Liver (tissue), 9 donors: Measurements from ENCODE around the gene TMPRSS11F. TPM values are rescaled to one million over a fixed set of nuclear protein-coding genes. Genes with fewer than 3 reads are reported as not detected.

Source experiments
- DNase-seq: peaks from one replicate; pipeline ENCODE4 v3.0.0-alpha.2; 2017; ENCODE audit warnings: low spot score
- H3K27ac ChIP-seq, 2 donors: one replicate each; pipeline ENCODE4 v1.7.0; 2013; ENCODE audit warnings: inconsistent platforms in 2 of 2, low read length in 2 of 2, control low read depth in 1 of 2, low read depth in 1 of 2, mild to moderate bottlenecking in 1 of 2
- H3K27me3 ChIP-seq, 4 donors: one replicate each; pipeline versions ENCODE4 v1.6.1 to v1.7.0; 2013; ENCODE audit warnings: low read length in 3 of 4, inconsistent platforms in 1 of 4, mild to moderate bottlenecking in 1 of 4, moderate library complexity in 1 of 4; ENCODE audit not compliant: control insufficient read depth in 4 of 4, insufficient read depth in 4 of 4
- H3K36me3 ChIP-seq, 4 donors: one replicate each; pipeline versions ENCODE4 v1.6.1 to v1.7.0; 2013; ENCODE audit warnings: low read length in 3 of 4, mild to moderate bottlenecking in 3 of 4, low read depth in 1 of 4, moderate library complexity in 1 of 4; ENCODE audit not compliant: control insufficient read depth in 4 of 4, insufficient read depth in 3 of 4
- H3K4me1 ChIP-seq, 4 donors: one replicate each; pipeline versions ENCODE4 v1.6.1 to v1.7.0; 2013; ENCODE audit warnings: low read length in 3 of 4, mild to moderate bottlenecking in 3 of 4, moderate library complexity in 1 of 4; ENCODE audit not compliant: control insufficient read depth in 4 of 4, insufficient read depth in 4 of 4
- H3K4me3 ChIP-seq, 3 donors: one replicate each; pipeline versions ENCODE4 v1.6.1 to v1.7.0; 2013; ENCODE audit warnings: low read length in 3 of 3, control low read depth in 1 of 3, low read depth in 1 of 3, mild to moderate bottlenecking in 1 of 3
- H3K9ac ChIP-seq, 2 donors: one replicate each; pipeline ENCODE4 v1.7.0; 2013; ENCODE audit warnings: low read length in 2 of 2, mild to moderate bottlenecking in 2 of 2, moderate library complexity in 2 of 2, control low read depth in 1 of 2, low read depth in 1 of 2
- H3K9me3 ChIP-seq, 4 donors: one replicate each; pipeline versions ENCODE4 v1.6.1 to v1.7.0; 2013; ENCODE audit warnings: low read length in 3 of 4; ENCODE audit not compliant: control insufficient read depth in 4 of 4
- ATF3 ChIP-seq: IDR thresholded peaks from 2 replicates; pipeline ENCODE4 v1.6.1; 2016; ENCODE audit warnings: antibody characterized with exemption
- FOXA1 ChIP-seq: IDR thresholded peaks from 2 replicates; pipeline ENCODE4 v1.6.1; 2016; ENCODE audit warnings: antibody characterized with exemption
- FOXA2 ChIP-seq: IDR thresholded peaks from 2 replicates; pipeline ENCODE4 v1.6.1; 2016; ENCODE audit warnings: antibody characterized with exemption
- GABPA ChIP-seq, 2 donors: IDR thresholded peaks in 1 of 2; conservative IDR thresholded peaks in 1 of 2; 2 replicates each; pipeline ENCODE4 v1.6.1; 2016; ENCODE audit warnings: antibody characterized with exemption in 2 of 2, mild to moderate bottlenecking in 1 of 2, moderate library complexity in 1 of 2
- HNF4A ChIP-seq, 2 donors: conservative IDR thresholded peaks; 2 replicates each; pipeline ENCODE4 v1.6.1; 2016; ENCODE audit warnings: antibody characterized with exemption in 2 of 2, mild to moderate bottlenecking in 2 of 2
- JUND ChIP-seq, 2 donors: IDR thresholded peaks; 2 replicates each; pipeline ENCODE4 v1.6.1; 2016; ENCODE audit warnings: antibody characterized with exemption in 2 of 2
- MAX ChIP-seq: IDR thresholded peaks from 2 replicates; pipeline ENCODE4 v1.6.1; 2016; ENCODE audit warnings: antibody characterized with exemption
- NR2F2 ChIP-seq: IDR thresholded peaks from 2 replicates; pipeline ENCODE4 v1.6.1; 2016; ENCODE audit warnings: antibody characterized with exemption
- RAD21 ChIP-seq, 2 donors: IDR thresholded peaks; 2 replicates each; pipeline ENCODE4 v1.6.1; 2016; ENCODE audit warnings: antibody characterized with exemption in 2 of 2, mild to moderate bottlenecking in 2 of 2
- REST ChIP-seq: IDR thresholded peaks from 2 replicates; pipeline ENCODE4 v1.6.1; 2016; ENCODE audit warnings: antibody characterized with exemption, mild to moderate bottlenecking
- RXRA ChIP-seq, 2 donors: IDR thresholded peaks; 2 replicates each; pipeline ENCODE4 v1.6.1; 2017 to 2018; ENCODE audit warnings: antibody characterized with exemption in 2 of 2, mild to moderate bottlenecking in 1 of 2
- SP1 ChIP-seq: IDR thresholded peaks from 2 replicates; pipeline ENCODE4 v1.6.1; 2018; ENCODE audit warnings: antibody characterized with exemption, mild to moderate bottlenecking
- TAF1 ChIP-seq: conservative IDR thresholded peaks from 2 replicates; pipeline ENCODE4 v1.6.1; 2016; ENCODE audit warnings: antibody characterized with exemption, mild to moderate bottlenecking
- YY1 ChIP-seq: IDR thresholded peaks from 2 replicates; pipeline ENCODE4 v1.6.1; 2016; ENCODE audit warnings: antibody characterized with exemption, mild to moderate bottlenecking
- WGBS: extraction: QIAGEN DNeasy Blood & Tissue Kit; methylation state at CpG from one replicate; pipeline ENCODE4 v1.1.7; 2013; 5-methylcytosine and 5-hydroxymethylcytosine counted together
- polyA plus RNA-seq, 2 donors: library from polyadenylated mRNA; stranded (reverse) in 1 of 2; unstranded in 1 of 2; fragments of 200-250 nt in 1 of 2; fragments of >200 nt in 1 of 2; fragmentation: Nextera tagmentation in 1 of 2; extraction: Ambion mirVana in 1 of 2; gene quantifications; one replicate each; pipeline versions ENCODE4 v1.2.1 to v1.2.3, GENCODE V29; 2013 to 2015
- total RNA-seq, 2 donors: library from RNA; depleted of rRNA; stranded (reverse); fragments of >200 nt; gene quantifications; one replicate each; pipeline ENCODE4 v1.2.3, GENCODE V29; 2014
- TF ChIP-seq, protein P1 (sequence below): fragments of 150-350 bp; IDR thresholded peaks from 2 replicates; pipeline ENCODE4 v1.5.1; 2017; ENCODE audit warnings: improper control_type of control experiment, low read depth, low read length; ENCODE audit not compliant: missing input control
- TF ChIP-seq, protein P2 (sequence below): IDR thresholded peaks from 2 replicates; pipeline ENCODE4 v1.6.1; 2016; ENCODE audit warnings: antibody characterized with exemption
- donor health status: healthy.
- donor health status: healthy.
- donor health status: healthy.
- donor health status: healthy.
- donor health status: healthy.

TMPRSS11F gene
- total and polyA plus RNA-seq, 4 donors: not detected

- no peaks in the 10 kb centered on the region for H3K4me1 ChIP-seq
- peaks cover 0 to 2% (median 0%) of the 10 kb centered on the region in 4 donors for H3K9me3 ChIP-seq
- DNase-seq: no peak
- 95% methylated on average over 1 of the region's 1 CpG for WGBS
- H3K4me3 ChIP-seq: no peak overlapping the region
- no peaks in the 10 kb centered on the region for H3K27me3 ChIP-seq
- H3K36me3 ChIP-seq: no peaks in the 10 kb centered on the region
- TF ChIP-seq YY1 (no peak), SP1 (no peak), HNF4A (conservative IDR thresholded peaks at IDR 0.05) (no peak), ATF3 (no peak), TAF1 (no peak), NR2F2 (no peak), FOXA1 (no peak), GABPA (IDR thresholded peaks at IDR 0.05 in 1 of 2, conservative IDR thresholded peaks at IDR 0.05 in 1 of 2) (no peak), RXRA (IDR thresholded peaks at IDR 0.05) (no peak), FOXA2 (no peak), RAD21 (IDR thresholded peaks at IDR 0.05) (no peak), JUND (IDR thresholded peaks at IDR 0.05) (no peak), REST (no peak), MAX (no peak)
- TF ChIP-seq, protein P1, sequence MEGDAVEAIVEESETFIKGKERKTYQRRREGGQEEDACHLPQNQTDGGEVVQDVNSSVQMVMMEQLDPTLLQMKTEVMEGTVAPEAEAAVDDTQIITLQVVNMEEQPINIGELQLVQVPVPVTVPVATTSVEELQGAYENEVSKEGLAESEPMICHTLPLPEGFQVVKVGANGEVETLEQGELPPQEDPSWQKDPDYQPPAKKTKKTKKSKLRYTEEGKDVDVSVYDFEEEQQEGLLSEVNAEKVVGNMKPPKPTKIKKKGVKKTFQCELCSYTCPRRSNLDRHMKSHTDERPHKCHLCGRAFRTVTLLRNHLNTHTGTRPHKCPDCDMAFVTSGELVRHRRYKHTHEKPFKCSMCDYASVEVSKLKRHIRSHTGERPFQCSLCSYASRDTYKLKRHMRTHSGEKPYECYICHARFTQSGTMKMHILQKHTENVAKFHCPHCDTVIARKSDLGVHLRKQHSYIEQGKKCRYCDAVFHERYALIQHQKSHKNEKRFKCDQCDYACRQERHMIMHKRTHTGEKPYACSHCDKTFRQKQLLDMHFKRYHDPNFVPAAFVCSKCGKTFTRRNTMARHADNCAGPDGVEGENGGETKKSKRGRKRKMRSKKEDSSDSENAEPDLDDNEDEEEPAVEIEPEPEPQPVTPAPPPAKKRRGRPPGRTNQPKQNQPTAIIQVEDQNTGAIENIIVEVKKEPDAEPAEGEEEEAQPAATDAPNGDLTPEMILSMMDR: no peak
- TF ChIP-seq, protein P2, sequence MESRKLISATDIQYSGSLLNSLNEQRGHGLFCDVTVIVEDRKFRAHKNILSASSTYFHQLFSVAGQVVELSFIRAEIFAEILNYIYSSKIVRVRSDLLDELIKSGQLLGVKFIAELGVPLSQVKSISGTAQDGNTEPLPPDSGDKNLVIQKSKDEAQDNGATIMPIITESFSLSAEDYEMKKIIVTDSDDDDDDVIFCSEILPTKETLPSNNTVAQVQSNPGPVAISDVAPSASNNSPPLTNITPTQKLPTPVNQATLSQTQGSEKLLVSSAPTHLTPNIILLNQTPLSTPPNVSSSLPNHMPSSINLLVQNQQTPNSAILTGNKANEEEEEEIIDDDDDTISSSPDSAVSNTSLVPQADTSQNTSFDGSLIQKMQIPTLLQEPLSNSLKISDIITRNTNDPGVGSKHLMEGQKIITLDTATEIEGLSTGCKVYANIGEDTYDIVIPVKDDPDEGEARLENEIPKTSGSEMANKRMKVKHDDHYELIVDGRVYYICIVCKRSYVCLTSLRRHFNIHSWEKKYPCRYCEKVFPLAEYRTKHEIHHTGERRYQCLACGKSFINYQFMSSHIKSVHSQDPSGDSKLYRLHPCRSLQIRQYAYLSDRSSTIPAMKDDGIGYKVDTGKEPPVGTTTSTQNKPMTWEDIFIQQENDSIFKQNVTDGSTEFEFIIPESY: no peak
- H3K27ac ChIP-seq: no peak overlapping the region
- no peak overlapping the region for H3K9ac ChIP-seq
Measured at GRCh38 chr4:68147079-68147478, 17.4 kb upstream of the TMPRSS11F start.

- H3K36me3 ChIP-seq: no peaks in the 10 kb centered on the region
- no peak for TF ChIP-seq REST
- TF ChIP-seq YY1: no peak
- TF ChIP-seq GABPA (IDR thresholded peaks at IDR 0.05 in 1 of 2, conservative IDR thresholded peaks at IDR 0.05 in 1 of 2): no peak
- TF ChIP-seq JUND (IDR thresholded peaks at IDR 0.05): no peak
- no peak for TF ChIP-seq RXRA (IDR thresholded peaks at IDR 0.05)
- WGBS: 56% methylated on average over 1 of the region's 1 CpG
- no peak overlapping the region for H3K27ac ChIP-seq
- H3K9ac ChIP-seq: no peak overlapping the region
- no peak overlapping the region for H3K4me3 ChIP-seq
- DNase-seq: no peak
- no peaks in the 10 kb centered on the region for H3K4me1 ChIP-seq
- H3K27me3 ChIP-seq: no peaks in the 10 kb centered on the region
- H3K9me3 ChIP-seq: peaks cover 0 to 2% (median 0%) of the 10 kb centered on the region in 4 donors
Measured at GRCh38 chr4:68145261-68145660, 15.6 kb upstream of the TMPRSS11F start.
